H1 (cell line): ENCODE measurements around the gene DSCAM. TPM values are rescaled to one million over a fixed set of nuclear protein-coding genes. Genes with fewer than 3 reads are reported as not detected.

Experiments used
- CTCF ChIA-PET: fragments of 300-600 bp; sonication (Branson Sonifier 250); formaldehyde crosslinking; loops from one replicate; lab custom pipeline; 2021; ENCODE audit not compliant: partially characterized antibody; lab: Charles Lee
- POLR2A ChIA-PET: fragments of 300-600 bp; sonication (Branson Sonifier 250); formaldehyde crosslinking; loops from one replicate; lab custom pipeline; 2021; ENCODE audit warnings: inconsistent platforms; ENCODE audit not compliant: partially characterized antibody; lab: Charles Lee
- DNase-seq, 2 experiments: peaks; one replicate each; pipeline versions ENCODE4 v3.0.0 to v3.0.0-alpha.2; 2010 to 2022; ENCODE audit warnings: low spot score in 2 of 2, low read depth in 1 of 2, mixed read lengths in 1 of 2
- FAIRE-seq: peaks from 2 replicates; lab custom pipeline; 2011; peaks lifted over from hg19 to GRCh38; lab: Jason Lieb, UNC
- H2AFZ ChIP-seq: 2 replicates; pipeline ENCODE4 v1.8.1; 2012; ENCODE audit warnings: low read length, inconsistent platforms
- H2AK5ac ChIP-seq: 2 replicates; pipeline ENCODE4 v1.6.1; 2013; ENCODE audit warnings: low read depth, low read length
- H2BK120ac ChIP-seq: replicated peaks from 2 replicates; pipeline ENCODE3; 2013; ENCODE audit warnings: low read depth, low read length, inconsistent platforms
- H2BK12ac ChIP-seq: 2 replicates; pipeline ENCODE4 v1.6.1; 2013; ENCODE audit warnings: low read depth, low read length
- H2BK15ac ChIP-seq: 2 replicates; pipeline ENCODE4 v1.6.1; 2013; ENCODE audit warnings: low read length
- H2BK20ac ChIP-seq: 2 replicates; pipeline ENCODE4 v1.6.1; 2013; ENCODE audit warnings: low read length
- H2BK5ac ChIP-seq: 2 replicates; pipeline ENCODE4 v1.6.1; 2013; ENCODE audit warnings: low read depth, low read length
- H3K14ac ChIP-seq: 2 replicates; pipeline ENCODE4 v1.6.1; 2013; ENCODE audit warnings: inconsistent platforms; ENCODE audit not compliant: insufficient read length
- H3K18ac ChIP-seq: 2 replicates; pipeline ENCODE4 v1.6.1; 2013; ENCODE audit warnings: low read length; ENCODE audit errors: extremely low read depth
- H3K23ac ChIP-seq: 2 replicates; pipeline ENCODE4 v1.6.1; 2013; ENCODE audit warnings: inconsistent platforms; ENCODE audit not compliant: insufficient read length
- H3K23me2 ChIP-seq: 2 replicates; pipeline ENCODE4 v1.6.1; 2013; ENCODE audit warnings: low read depth, low read length
- H3K27ac ChIP-seq: 2 replicates; pipeline ENCODE4 v1.6.1; 2011; ENCODE audit warnings: low read depth, low read length, inconsistent platforms
- H3K27me3 ChIP-seq, 4 experiments: replicated peaks in 1 of 4; 1 replicate in 1 of 4; 2 replicates in 3 of 4; pipeline versions ENCODE4 v1.6.1 to v1.8.1; 2011 to 2013; ENCODE audit warnings: low read length in 3 of 4, mild to moderate bottlenecking in 3 of 4, inconsistent platforms in 2 of 4, mixed read lengths in 2 of 4, moderate library complexity in 1 of 4; ENCODE audit not compliant: control insufficient read depth in 3 of 4, insufficient read depth in 3 of 4; ENCODE audit errors: extremely low read depth in 1 of 4
- H3K36me3 ChIP-seq, 4 experiments: 2 replicates each; pipeline versions ENCODE4 v1.6.1 to v1.8.1; 2011 to 2013; ENCODE audit warnings: mild to moderate bottlenecking in 4 of 4, low read length in 3 of 4, moderate library complexity in 2 of 4, control low read depth in 1 of 4, inconsistent platforms in 1 of 4; ENCODE audit not compliant: insufficient read depth in 4 of 4, control insufficient read depth in 2 of 4
- H3K4ac ChIP-seq: replicated peaks from 2 replicates; pipeline ENCODE3; 2013; ENCODE audit warnings: low read length, low read depth, mixed read lengths, inconsistent platforms; ENCODE audit not compliant: insufficient read length
- H3K4me1 ChIP-seq, 4 experiments: replicated peaks in 1 of 4; 1 replicate in 1 of 4; 2 replicates in 3 of 4; pipeline versions ENCODE4 v1.6.1 to v1.8.1; 2011 to 2013; ENCODE audit warnings: low read length in 3 of 4, inconsistent platforms in 2 of 4, mixed read lengths in 1 of 4; ENCODE audit not compliant: insufficient read depth in 4 of 4, control insufficient read depth in 3 of 4
- H3K4me2 ChIP-seq, 2 experiments: 2 replicates each; pipeline versions ENCODE4 v1.6.1 to v1.8.1; 2011 to 2013; ENCODE audit warnings: low read depth in 2 of 2, low read length in 2 of 2, control low read depth in 1 of 2, inconsistent platforms in 1 of 2, mild to moderate bottlenecking in 1 of 2; ENCODE audit not compliant: insufficient read depth in 1 of 2
- H3K4me3 ChIP-seq, 4 experiments: fragments of 200-600, 300-600 bp in 1 of 4; sonication (generic), shearing (Covaris generic), sonication (Bioruptor Twin) in 1 of 4; 2 replicates each; pipeline versions ENCODE4 v1.5.1 to v1.8.1; 2011 to 2016; ENCODE audit warnings: low read length in 4 of 4, low read depth in 3 of 4, control low read depth in 2 of 4, inconsistent platforms in 2 of 4, mild to moderate bottlenecking in 2 of 4, mixed read lengths in 1 of 4, moderate library complexity in 1 of 4; ENCODE audit not compliant: insufficient read depth in 2 of 4; ENCODE audit errors: extremely low read depth in 1 of 4
- H3K56ac ChIP-seq: replicated peaks from 2 replicates; pipeline ENCODE3; 2013; ENCODE audit warnings: low read depth, mild to moderate bottlenecking, mixed read lengths, low read length, inconsistent platforms; ENCODE audit not compliant: insufficient read length
- H3K79me1 ChIP-seq: 2 replicates; pipeline ENCODE4 v1.6.1; 2013; ENCODE audit warnings: low read depth, low read length, control low read depth
- H3K79me2 ChIP-seq, 2 experiments: 2 replicates each; pipeline versions ENCODE4 v1.6.1 to v1.8.1; 2012 to 2013; ENCODE audit warnings: low read length in 2 of 2, mild to moderate bottlenecking in 2 of 2, inconsistent platforms in 1 of 2; ENCODE audit not compliant: insufficient read depth in 2 of 2, control insufficient read depth in 1 of 2
- H3K9ac ChIP-seq, 4 experiments: replicated peaks in 1 of 4; 1 replicate in 1 of 4; 2 replicates in 3 of 4; pipeline versions ENCODE4 v1.6.1 to v1.8.1; 2011 to 2013; ENCODE audit warnings: low read depth in 3 of 4, low read length in 3 of 4, control low read depth in 2 of 4, mild to moderate bottlenecking in 2 of 4, moderate library complexity in 2 of 4, inconsistent platforms in 1 of 4; ENCODE audit errors: extremely low read depth in 1 of 4
- H3K9me3 ChIP-seq, 2 experiments: 2 replicates each; pipeline versions ENCODE4 v1.6.1 to v1.8.1; 2012 to 2013; ENCODE audit warnings: mild to moderate bottlenecking in 2 of 2, moderate library complexity in 2 of 2, control low read depth in 1 of 2, inconsistent platforms in 1 of 2, low read depth in 1 of 2, low read length in 1 of 2, mixed read lengths in 1 of 2; ENCODE audit not compliant: insufficient read depth in 2 of 2
- H4K20me1 ChIP-seq, 2 experiments: replicated peaks in 1 of 2; 2 replicates each; pipeline versions ENCODE3 to v1.8.1; 2011 to 2013; ENCODE audit warnings: inconsistent platforms in 2 of 2, low read length in 2 of 2, mild to moderate bottlenecking in 1 of 2; ENCODE audit not compliant: insufficient read depth in 2 of 2, control insufficient read depth in 1 of 2
- H4K5ac ChIP-seq: 2 replicates; pipeline ENCODE4 v1.6.1; 2013; ENCODE audit warnings: low read length, low read depth, mixed read lengths, inconsistent platforms; ENCODE audit not compliant: insufficient read length
- H4K8ac ChIP-seq: 2 replicates; pipeline ENCODE4 v1.8.0; 2013; ENCODE audit warnings: mild to moderate bottlenecking, moderate library complexity, low read length, inconsistent platforms; ENCODE audit not compliant: insufficient read depth; ENCODE audit errors: extremely low read depth
- H4K91ac ChIP-seq: replicated peaks from 2 replicates; pipeline ENCODE3; 2013; ENCODE audit warnings: low read length, mixed read lengths, inconsistent platforms; ENCODE audit not compliant: insufficient read length
- YY1 ChIP-seq: IDR thresholded peaks from 2 replicates; pipeline ENCODE4 v1.6.1; 2011; ENCODE audit warnings: low read depth, mild to moderate bottlenecking, low read length
- WGBS, 2 experiments: shearing (Covaris generic) in 1 of 2; methylation state at CpG; one replicate each; pipeline versions ENCODE4 v1.1.6 to v1.1.7; 2013 to 2015; ENCODE audit warnings: low lambda C conversion rate in 2 of 2, mixed read lengths in 2 of 2, inconsistent platforms in 1 of 2, low coverage in 1 of 2, missing lambda C conversion rate in 1 of 2; ENCODE audit not compliant: insufficient replicate concordance in 2 of 2, insufficient coverage in 1 of 2, insufficient read length in 1 of 2; ENCODE audit errors: extremely low coverage in 1 of 2, missing lambda C conversion rate in 1 of 2; 5-methylcytosine and 5-hydroxymethylcytosine counted together
- polyA plus RNA-seq, 7 experiments: library from polyadenylated mRNA; depleted of rRNA in 3 of 7; stranded (reverse) in 5 of 7; unstranded in 2 of 7; fragments of >200 nt in 5 of 7; fragments of 200-250 nt in 2 of 7; gene quantifications; 1 replicate in 5 of 7; 2 replicates in 1 of 7; 4 replicates in 1 of 7; pipeline versions ENCODE4 v1.2.1 to v1.2.3, GENCODE V29; 2011 to 2013; ENCODE audit warnings: missing spikeins in 2 of 7, mixed read lengths in 2 of 7
- total RNA-seq: library from RNA; stranded (reverse); fragmentation: NEBNext Ultra II Directional; extraction: Animal tissue kit (Norgen Biotek cat#: 25700); gene quantifications from 2 replicates; pipeline ENCODE4 v1.2.1, GENCODE V29; 2021

DSCAM gene
- total and polyA plus RNA-seq, 2 of the 8 experiments (the other 6 are each of a cell fraction or from before 2014, with no cell fraction given) = 0.02 to 0.15 TPM

DNA sequence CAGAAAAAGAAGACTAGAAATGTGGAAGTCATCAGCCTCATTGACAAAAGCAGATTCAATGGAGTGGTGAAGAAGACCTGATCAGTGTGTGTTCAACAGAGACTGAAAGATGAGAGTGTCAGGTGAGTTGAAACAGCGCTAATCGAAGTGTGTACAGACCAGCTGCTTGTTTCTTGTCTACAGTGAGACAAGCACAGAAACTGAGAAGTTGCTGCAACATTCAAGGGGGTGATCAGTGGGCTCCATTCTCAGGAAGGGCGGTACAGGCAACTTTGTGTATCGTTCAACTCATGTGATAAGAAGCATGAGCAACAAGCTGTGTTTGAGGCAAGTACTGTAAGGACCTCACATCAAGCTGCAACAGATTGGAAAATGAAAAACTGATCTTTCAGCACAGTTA is 19.4 kb downstream of the DSCAM start:
- no peak overlapping the region for H3K18ac ChIP-seq
- ChIA-PET POLR2A (no interaction called here), CTCF (no interaction called here)
- H3K4me2 ChIP-seq = no peak overlapping the region
- no peak overlapping the region for H3K27ac ChIP-seq
- H3K4ac ChIP-seq = no peak overlapping the region
- H2AK5ac ChIP-seq = no peak overlapping the region
- no peaks in the 10 kb centered on the region for H3K9me3 ChIP-seq
- H2BK12ac ChIP-seq = no peak overlapping the region
- no peaks in the 10 kb centered on the region for H3K23me2 ChIP-seq
- H3K14ac ChIP-seq = no peak overlapping the region
- FAIRE-seq (no peak), DNase-seq (no peak)
- H4K91ac ChIP-seq = no peak overlapping the region
- no peaks in the 10 kb centered on the region for H3K79me2 ChIP-seq
- H3K56ac ChIP-seq = no peak overlapping the region
- H3K9ac ChIP-seq = no peak overlapping the region
- no peak for TF ChIP-seq YY1
- H3K36me3 ChIP-seq = no peaks in the 10 kb centered on the region
- H3K23ac ChIP-seq = no peak overlapping the region
- no peak overlapping the region for H2BK5ac ChIP-seq
- no peak overlapping the region for H2BK20ac ChIP-seq
- no peak overlapping the region for H2AFZ ChIP-seq
- H3K4me1 ChIP-seq = no peaks in the 10 kb centered on the region
- no peak overlapping the region for H2BK15ac ChIP-seq
- H4K20me1 ChIP-seq = no peaks in the 10 kb centered on the region
- no peaks in the 10 kb centered on the region for H3K27me3 ChIP-seq
- H4K8ac ChIP-seq = no peak overlapping the region
- H2BK120ac ChIP-seq = no peak overlapping the region
- 94% methylated on average over 4 of the region's 4 CpGs; no CpG with 5 or more reads in 1 of the 2 experiments for WGBS, 2 experiments
- H3K79me1 ChIP-seq = no peaks in the 10 kb centered on the region
- no peak overlapping the region for H4K5ac ChIP-seq
- H3K4me3 ChIP-seq = no peak overlapping the region
